Activated naive CD4-positive, alpha-beta T cell treated with anti-CD3 and anti-CD28 coated beads, Interleukin-2, amount 10 ng/mL, durations not matched to agents 7 days and 5 days (primary cell): ENCODE results near the gene FLACC1.

ENCODE experiments used
- CTCF ChIA-PET: fragments of 350-600 bp; sonication (Branson Sonifier 250); formaldehyde crosslinking; loops from one replicate; lab custom pipeline; 2021; ENCODE audit warnings: antibody characterized with exemption; lab: Charles Lee
- DNase-seq: peaks from one replicate; pipeline ENCODE4 v3.0.0-alpha.2; 2020
- H3K27ac Mint-ChIP-seq: one replicate; pipeline ENCODE4 v1.8.0; 2021; ENCODE audit warnings: mild to moderate bottlenecking, moderate library complexity, mixed read lengths
- H3K27me3 Mint-ChIP-seq: one replicate; pipeline ENCODE4 v1.8.0; 2021; ENCODE audit warnings: mild to moderate bottlenecking, mixed read lengths
- H3K36me3 Mint-ChIP-seq: one replicate; pipeline ENCODE4 v1.8.0; 2021; ENCODE audit warnings: mixed read lengths
- H3K4me1 Mint-ChIP-seq: one replicate; pipeline ENCODE4 v1.8.0; 2021; ENCODE audit warnings: mixed read lengths
- H3K4me3 Mint-ChIP-seq: one replicate; pipeline ENCODE4 v1.8.0; 2021; ENCODE audit warnings: mild to moderate bottlenecking, moderate library complexity, mixed read lengths
- H3K9me3 Mint-ChIP-seq: one replicate; pipeline ENCODE4 v1.8.0; 2021; ENCODE audit warnings: mixed read lengths

Gene FLACC1

DNA sequence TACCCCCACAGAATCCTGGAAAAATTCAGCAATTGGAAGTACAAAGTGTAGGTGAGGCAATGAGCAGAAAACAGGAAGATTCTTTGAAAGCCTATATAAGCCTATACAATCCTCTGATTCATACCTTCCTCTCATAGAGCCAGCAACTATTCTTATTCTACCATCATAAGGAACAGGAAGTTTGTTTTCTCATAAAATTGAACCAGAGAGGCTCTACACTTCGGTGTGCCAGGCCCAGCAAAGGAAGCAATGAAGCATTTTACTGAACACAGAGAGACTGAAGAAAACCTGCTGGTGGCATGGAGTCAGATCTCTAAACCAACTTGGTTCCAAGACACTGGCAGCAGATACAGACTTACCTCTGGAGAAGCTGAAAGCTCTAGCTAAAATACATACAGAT is 78.1 kb downstream of the FLACC1 start:
- peaks cover 61% of the 10 kb centered on the region for H3K36me3 Mint-ChIP-seq
- no peak for DNase-seq
- CTCF ChIA-PET, result interaction anchor here (1.4 kb wide), 1 partner anchor 85 kb away, joined by 5 read pairs; no protein-coding TSS in a partner anchor
- H3K4me1 Mint-ChIP-seq, result peaks cover 20% of the 10 kb centered on the region
- H3K27ac Mint-ChIP-seq, result peak overlapping the region; percentile 61
- H3K27me3 Mint-ChIP-seq, result no peaks in the 10 kb centered on the region
- no peak overlapping the region for H3K4me3 Mint-ChIP-seq
- H3K9me3 Mint-ChIP-seq, result no peaks in the 10 kb centered on the region

DNA sequence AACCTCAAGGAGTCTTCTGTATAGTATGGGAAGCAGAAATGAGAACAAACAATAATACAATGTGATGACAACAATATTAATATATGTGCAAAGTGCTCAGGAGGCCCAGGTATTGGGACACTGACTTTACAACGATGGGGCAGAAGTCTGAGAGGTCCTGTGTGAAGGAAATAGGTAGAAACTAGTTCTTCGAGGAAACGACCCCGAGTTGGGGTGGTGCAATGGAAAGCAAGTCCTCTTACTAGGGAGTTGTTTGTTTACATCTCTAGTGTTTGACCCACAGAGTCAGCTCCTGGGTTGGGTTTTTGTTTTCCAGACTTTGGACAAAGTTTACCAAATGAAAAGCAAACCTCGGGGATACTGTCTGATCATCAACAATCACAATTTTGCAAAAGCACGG is 80.6 kb downstream of the FLACC1 start:
- no peak overlapping the region for H3K4me3 Mint-ChIP-seq
- peaks cover 44% of the 10 kb centered on the region for H3K4me1 Mint-ChIP-seq
- no peak for DNase-seq
- H3K9me3 Mint-ChIP-seq, result no peaks in the 10 kb centered on the region
- CTCF ChIA-PET, result interaction anchor here (1.5 kb wide), 1 partner anchor 44 kb away, joined by 5 read pairs; no protein-coding TSS in a partner anchor
- H3K27ac Mint-ChIP-seq, result no peak overlapping the region
- peaks cover 80% of the 10 kb centered on the region for H3K36me3 Mint-ChIP-seq
- no peaks in the 10 kb centered on the region for H3K27me3 Mint-ChIP-seq

DNA sequence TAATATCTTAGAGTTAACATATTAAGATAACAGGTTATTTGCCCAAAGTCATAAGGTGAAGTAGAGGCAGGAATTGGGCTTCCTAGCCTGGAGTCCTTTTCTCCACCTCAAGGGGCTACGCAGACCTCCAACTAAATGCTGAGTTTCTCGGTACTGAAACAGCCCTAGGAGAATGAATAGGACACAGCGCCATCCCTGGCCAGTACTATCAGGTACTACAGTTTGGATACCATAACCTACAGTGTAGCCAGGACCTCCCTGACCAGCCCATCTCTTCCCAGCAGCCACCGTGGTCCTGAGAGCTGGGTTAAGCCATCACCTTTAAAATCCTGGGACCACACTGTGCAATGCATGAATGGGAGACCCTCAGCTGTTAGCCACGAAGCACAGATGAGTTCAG is 81.2 kb downstream of the FLACC1 start:
- Mint-ChIP-seq H3K27me3 (no peaks in the 10 kb centered on the region), H3K27ac (no peak overlapping the region), H3K4me3 (no peak overlapping the region), H3K36me3 (peaks cover 81% of the 10 kb centered on the region), H3K9me3 (no peaks in the 10 kb centered on the region), H3K4me1 (peaks cover 49% of the 10 kb centered on the region)
- CTCF ChIA-PET, result no interaction called here
- DNase-seq, result no peak

DNA sequence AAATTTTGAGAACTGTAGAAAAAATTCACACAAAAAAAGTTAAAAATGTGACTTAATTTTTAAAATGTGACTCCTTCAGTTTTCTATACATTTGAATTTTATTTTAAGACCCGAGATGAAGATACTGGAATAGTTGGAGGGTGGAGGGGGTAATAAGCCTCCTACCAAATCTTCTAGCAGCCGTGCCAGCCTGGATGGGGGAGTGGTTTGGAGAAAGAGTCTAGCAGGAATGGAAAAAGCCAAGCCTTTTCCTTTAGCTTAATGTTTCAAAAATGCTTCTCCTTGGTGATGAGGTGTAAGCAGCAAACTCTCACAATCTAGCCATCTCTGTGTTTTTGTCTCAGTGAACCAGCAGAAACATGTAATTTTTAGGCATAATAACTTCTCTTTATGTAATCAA is 82.1 kb downstream of the FLACC1 start:
- Mint-ChIP-seq H3K36me3 (peaks cover 81% of the 10 kb centered on the region), H3K27me3 (no peaks in the 10 kb centered on the region), H3K27ac (peak overlapping the region; percentile 7), H3K4me3 (no peak overlapping the region), H3K4me1 (peaks cover 49% of the 10 kb centered on the region), H3K9me3 (no peaks in the 10 kb centered on the region)
- CTCF ChIA-PET, result interaction anchor here (1.1 kb wide), 1 partner anchor 10 kb away, joined by 4 read pairs; no protein-coding TSS in a partner anchor
- no peak for DNase-seq

DNA sequence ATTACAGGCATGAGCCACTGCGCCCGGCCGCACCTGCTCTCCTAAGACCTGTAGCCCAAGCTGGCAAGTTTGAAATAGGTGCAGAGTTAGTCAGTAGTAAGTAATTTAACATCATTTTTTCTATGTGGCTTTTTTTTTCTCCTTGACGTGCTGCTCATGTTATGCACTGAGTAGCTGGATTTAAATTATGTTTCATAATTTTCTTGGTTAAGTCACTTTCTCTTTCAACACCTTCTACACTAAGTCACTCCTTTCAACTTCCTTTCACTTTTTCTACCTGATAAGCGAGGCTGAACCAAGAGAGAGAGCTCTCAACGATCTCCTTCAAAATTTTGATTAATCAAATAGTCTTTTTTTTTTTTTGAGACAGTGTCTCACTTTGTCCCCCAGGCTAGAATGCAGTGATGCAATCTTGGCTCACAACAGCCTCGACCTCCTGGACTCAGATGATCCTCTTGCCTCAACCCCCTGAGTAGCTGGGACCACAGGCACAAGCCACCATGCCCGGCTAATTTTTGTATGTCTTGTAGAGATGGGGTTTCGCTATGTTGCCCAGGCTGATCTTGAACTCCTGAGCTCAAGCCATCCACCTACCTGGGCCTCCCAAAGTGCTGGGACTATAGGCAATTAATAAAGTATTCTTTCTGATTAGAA is 83.7 kb downstream of the FLACC1 start:
- Mint-ChIP-seq H3K27me3 (no peaks in the 10 kb centered on the region), H3K27ac (peak overlapping the region; percentile 76), H3K36me3 (peaks cover 80% of the 10 kb centered on the region), H3K9me3 (no peaks in the 10 kb centered on the region), H3K4me3 (no peak overlapping the region), H3K4me1 (peaks cover 53% of the 10 kb centered on the region)
- CTCF ChIA-PET, result interaction anchor here (0.9 to 1.2 kb wide), 2 partner anchors 11 to 90 kb away, joined by 3 to 4 read pairs; no protein-coding TSS in a partner anchor
- no peak for DNase-seq

DNA sequence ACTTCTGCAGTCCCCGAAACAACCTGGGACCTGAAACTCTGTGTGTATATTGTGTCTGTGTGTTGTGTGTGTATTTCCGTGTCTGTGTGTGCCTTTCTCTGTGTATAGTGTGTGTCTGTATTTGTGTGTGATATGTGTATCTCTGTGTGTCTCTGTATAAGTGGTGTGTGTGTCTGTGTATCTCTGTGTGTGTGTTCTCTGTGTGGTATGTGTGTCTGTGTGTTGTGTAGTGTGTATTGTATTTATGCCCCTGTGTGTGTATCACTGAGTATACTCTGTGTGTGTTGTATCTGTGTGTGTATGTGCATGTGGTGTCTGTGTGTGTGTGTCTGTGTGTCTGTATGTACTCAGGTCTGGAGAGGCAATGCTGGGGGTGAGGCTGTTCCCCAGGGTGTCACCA is 85.2 kb downstream of the FLACC1 start:
- Mint-ChIP-seq H3K27me3 (no peaks in the 10 kb centered on the region), H3K4me1 (peaks cover 63% of the 10 kb centered on the region), H3K27ac (peak overlapping the region; percentile 3), H3K36me3 (peaks cover 82% of the 10 kb centered on the region), H3K9me3 (no peaks in the 10 kb centered on the region), H3K4me3 (no peak overlapping the region)
- CTCF ChIA-PET, result no interaction called here
- DNase-seq, result no peak

DNA sequence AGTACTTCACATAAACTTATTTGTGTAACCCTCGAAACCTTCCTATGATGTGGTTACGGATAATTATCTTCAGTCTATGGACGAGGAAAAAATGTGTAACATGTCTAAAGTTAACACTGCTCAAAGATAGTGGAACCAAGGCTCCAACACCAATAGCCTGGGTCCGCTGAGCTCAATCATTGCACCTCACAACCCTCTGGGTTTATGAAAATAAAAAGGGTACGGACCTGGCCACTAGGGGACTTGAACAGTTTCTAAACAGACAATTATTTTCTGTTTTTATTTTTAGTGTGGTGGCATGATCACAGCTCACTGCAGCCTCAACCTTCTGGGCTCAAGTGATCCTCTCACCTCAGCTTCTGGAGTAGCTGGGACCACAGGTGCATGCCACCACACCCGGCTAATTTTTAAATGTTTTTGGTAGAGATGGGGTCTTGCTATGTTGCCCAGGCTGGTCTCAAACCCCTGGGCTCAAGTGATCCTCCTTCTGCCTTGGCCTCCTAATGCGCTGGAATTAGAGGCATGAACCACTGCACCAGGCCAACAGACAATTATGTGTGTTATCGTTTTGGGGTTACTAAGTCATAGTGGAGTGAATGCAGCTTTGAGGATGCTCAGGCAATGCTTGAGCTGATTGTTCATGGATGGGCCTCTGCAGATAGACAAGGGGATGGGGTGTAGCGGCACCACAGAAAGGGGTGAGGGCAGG is 86.7 kb downstream of the FLACC1 start:
- Mint-ChIP-seq H3K27ac (peak overlapping the region; percentile 37), H3K36me3 (peaks cover 84% of the 10 kb centered on the region), H3K4me1 (peaks cover 77% of the 10 kb centered on the region), H3K27me3 (no peaks in the 10 kb centered on the region), H3K9me3 (no peaks in the 10 kb centered on the region), H3K4me3 (no peak overlapping the region)
- no peak for DNase-seq
- CTCF ChIA-PET, result interaction anchor here (1.2 kb wide), 1 partner anchor 10 kb away, joined by 3 read pairs; the partner anchor contains the start of gene CASP8

DNA sequence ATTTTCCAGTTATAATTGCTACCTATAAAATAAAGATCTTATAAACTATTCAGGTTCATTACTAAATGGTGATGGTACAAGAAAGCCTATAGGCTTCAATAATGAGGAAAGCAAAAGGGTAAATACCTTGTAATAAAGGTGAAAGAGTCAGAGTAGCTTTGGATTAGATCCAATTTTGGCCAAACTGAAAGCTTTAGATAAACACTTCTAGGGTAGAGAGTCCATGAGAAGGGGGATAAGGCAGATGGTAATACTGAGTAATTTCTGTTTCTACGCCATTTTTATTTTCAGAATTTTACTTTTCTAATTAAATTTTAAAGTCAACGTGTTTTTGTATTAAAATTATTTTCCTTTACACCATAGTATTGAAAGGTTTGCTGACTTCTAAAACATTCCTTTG is 87.4 kb downstream of the FLACC1 start:
- peaks cover 79% of the 10 kb centered on the region for H3K4me1 Mint-ChIP-seq
- no peaks in the 10 kb centered on the region for H3K27me3 Mint-ChIP-seq
- DNase-seq, result no peak
- H3K36me3 Mint-ChIP-seq, result peaks cover 81% of the 10 kb centered on the region
- H3K27ac Mint-ChIP-seq, result no peak overlapping the region
- H3K9me3 Mint-ChIP-seq, result no peaks in the 10 kb centered on the region
- no peak overlapping the region for H3K4me3 Mint-ChIP-seq
- CTCF ChIA-PET, result interaction anchor here (1.2 kb wide), 2 partner anchors 10 to 94 kb away, joined by 3 to 6 read pairs; partner anchors contain the start of gene CASP8

DNA sequence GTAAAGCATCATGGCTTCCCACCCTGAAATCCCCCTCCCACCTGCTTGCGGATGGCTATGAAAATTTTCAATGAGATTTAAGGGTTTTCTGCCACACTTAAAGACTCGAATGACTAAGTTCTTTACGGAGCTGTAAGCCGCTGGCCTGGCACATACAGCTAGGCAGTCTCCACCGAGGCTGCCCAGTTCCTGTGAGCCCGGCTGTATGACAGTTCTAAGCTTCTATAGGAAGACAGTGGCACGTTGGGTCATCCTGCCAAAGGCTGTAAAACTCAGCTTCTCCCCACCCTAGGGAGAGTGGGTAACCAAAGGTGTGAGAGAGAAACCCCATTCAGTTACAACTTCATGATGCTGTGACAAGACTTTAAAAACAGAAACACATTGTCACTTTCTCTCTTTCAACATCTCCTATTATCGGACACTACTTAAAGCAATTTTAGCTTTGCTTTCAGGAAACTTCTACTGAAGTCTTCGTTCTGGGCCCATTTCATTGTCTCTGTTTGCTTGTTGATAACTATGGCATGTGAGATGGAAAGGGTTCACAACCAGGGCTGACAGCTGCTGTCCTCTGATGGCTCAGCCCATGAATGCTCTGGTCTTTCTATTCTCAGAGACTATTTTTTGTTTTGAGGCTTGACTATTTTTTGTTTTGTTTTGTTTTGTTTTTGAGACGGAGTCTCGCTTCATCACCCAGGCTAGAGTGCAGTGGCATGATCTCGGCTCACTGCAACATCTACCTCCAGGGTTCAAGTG is 89.7 kb downstream of the FLACC1 start:
- no peak for DNase-seq
- H3K27ac Mint-ChIP-seq, result no peak overlapping the region
- H3K27me3 Mint-ChIP-seq, result no peaks in the 10 kb centered on the region
- H3K4me1 Mint-ChIP-seq, result peaks cover 84% of the 10 kb centered on the region
- H3K4me3 Mint-ChIP-seq, result no peak overlapping the region
- H3K9me3 Mint-ChIP-seq, result no peaks in the 10 kb centered on the region
- CTCF ChIA-PET, result interaction anchor here (1.0 to 1.9 kb wide), 3 partner anchors 12 to 97 kb away, joined by 3 to 6 read pairs (median 3); no protein-coding TSS in a partner anchor
- H3K36me3 Mint-ChIP-seq, result peaks cover 71% of the 10 kb centered on the region

DNA sequence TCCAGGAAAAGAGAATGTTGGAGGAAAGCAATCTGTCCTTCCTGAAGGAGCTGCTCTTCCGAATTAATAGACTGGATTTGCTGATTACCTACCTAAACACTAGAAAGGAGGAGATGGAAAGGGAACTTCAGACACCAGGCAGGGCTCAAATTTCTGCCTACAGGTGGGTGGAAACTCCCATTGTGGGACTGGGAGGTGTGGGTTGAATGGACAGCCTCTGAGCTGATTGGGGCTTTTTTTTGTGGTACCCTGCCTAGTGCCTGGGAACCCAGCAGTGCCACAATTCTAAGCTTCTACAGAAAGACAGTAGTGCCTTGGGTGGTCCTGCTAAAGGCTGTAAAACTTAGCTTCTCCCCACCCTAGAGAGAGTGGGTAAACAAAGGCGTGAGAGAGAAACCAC is 90.5 kb downstream of the FLACC1 start:
- CTCF ChIA-PET, result interaction anchor here (1.0 to 1.9 kb wide), 3 partner anchors 11 to 98 kb away, joined by 3 to 6 read pairs (median 3); no protein-coding TSS in a partner anchor
- peaks cover 80% of the 10 kb centered on the region for H3K4me1 Mint-ChIP-seq
- peaks cover 70% of the 10 kb centered on the region for H3K36me3 Mint-ChIP-seq
- no peaks in the 10 kb centered on the region for H3K9me3 Mint-ChIP-seq
- no peak overlapping the region for H3K27ac Mint-ChIP-seq
- no peak overlapping the region for H3K4me3 Mint-ChIP-seq
- no peak for DNase-seq
- no peaks in the 10 kb centered on the region for H3K27me3 Mint-ChIP-seq

DNA sequence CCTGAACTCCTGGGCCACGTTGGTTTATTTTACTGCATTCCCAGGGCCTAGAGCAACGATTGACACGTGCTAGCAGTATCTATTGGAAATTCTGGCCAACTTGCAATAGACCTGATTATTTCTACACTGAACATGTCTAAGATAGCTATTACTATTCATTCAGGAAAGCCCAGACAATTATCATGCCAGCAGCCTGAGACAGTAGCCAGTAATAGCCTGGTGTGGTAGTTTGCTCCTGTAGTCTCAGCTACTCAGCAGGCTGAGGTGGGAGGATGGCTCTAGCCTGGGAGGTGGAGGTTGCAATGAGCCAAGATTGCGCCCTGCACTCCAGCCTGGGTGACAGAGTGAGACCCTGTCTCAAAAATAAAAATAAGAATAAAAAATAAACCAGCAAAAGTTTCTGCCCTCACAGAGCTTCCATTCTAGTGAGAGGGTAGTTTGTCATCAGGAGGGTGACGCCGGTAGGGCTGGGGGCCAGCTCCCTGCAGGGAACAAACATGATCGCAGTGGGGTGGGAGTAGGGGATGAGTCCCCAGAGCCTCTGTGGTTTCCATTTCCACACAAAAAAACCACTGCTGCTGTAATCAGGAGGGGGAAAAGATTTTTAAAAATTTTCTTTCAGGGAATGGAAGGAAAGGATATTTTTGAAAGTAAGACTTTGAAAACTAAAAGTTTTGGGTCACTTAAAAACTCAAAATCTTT is 92.5 kb downstream of the FLACC1 start:
- Mint-ChIP-seq H3K36me3 (peaks cover 60% of the 10 kb centered on the region), H3K4me1 (peaks cover 76% of the 10 kb centered on the region), H3K4me3 (peak overlapping the region; percentile 82), H3K27me3 (no peaks in the 10 kb centered on the region), H3K27ac (peak overlapping the region; percentile 91), H3K9me3 (no peaks in the 10 kb centered on the region)
- CTCF ChIA-PET, result interaction anchor here (0.8 to 7.5 kb wide), 6 partner anchors 10 to 99 kb away, joined by 3 to 57 read pairs (median 4); no protein-coding TSS in a partner anchor
- DNase-seq, result no peak

DNA sequence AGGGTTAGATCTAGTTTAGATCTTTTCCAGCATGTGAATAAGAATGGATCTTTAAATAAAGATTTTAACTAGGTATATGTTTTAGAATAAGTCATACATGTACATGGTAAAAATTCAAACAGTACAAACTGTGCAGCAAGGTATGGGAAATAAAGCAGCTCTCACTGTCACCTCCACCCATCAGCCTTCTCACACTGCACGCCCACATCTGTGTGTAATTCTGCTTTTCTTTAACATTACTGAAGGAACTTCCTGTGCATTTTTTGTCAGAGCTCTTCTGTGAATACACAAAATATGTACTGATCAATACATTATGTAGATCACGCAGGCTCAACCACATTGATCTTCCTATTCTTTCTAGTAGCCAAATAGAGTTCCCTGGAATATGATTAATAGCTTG is 93.4 kb downstream of the FLACC1 start:
- H3K27me3 Mint-ChIP-seq, result no peaks in the 10 kb centered on the region
- CTCF ChIA-PET, result interaction anchor here (0.8 to 7.5 kb wide), 5 partner anchors 9 to 100 kb away, joined by 3 to 57 read pairs (median 4); no protein-coding TSS in a partner anchor
- peak overlapping the region; percentile 91 for H3K27ac Mint-ChIP-seq
- peaks cover 52% of the 10 kb centered on the region for H3K36me3 Mint-ChIP-seq
- peak; percentile 36 for DNase-seq
- H3K4me3 Mint-ChIP-seq, result peak overlapping the region; percentile 82
- no peaks in the 10 kb centered on the region for H3K9me3 Mint-ChIP-seq
- peaks cover 76% of the 10 kb centered on the region for H3K4me1 Mint-ChIP-seq

DNA sequence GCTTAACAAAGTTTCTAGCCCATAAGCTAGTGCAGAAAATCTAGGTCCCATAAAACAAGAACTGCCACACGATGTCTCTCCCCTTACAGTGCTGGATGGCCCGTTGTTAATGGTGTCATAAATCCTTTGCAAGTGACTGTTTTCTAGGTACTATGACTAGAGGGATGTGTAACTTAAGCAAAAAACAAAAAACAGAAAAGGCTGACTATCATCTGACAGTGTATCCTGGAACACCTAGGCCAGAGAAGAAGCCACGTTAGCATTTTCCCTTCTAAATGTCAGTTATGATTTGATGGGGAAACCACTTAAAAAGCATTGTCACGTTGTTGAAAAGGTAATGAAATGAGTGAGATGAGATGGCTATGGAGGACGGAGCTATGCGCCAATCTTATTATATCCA is 94.4 kb downstream of the FLACC1 start:
- Mint-ChIP-seq H3K9me3 (no peaks in the 10 kb centered on the region), H3K4me1 (peaks cover 80% of the 10 kb centered on the region), H3K27ac (peak overlapping the region; percentile 91), H3K36me3 (peaks cover 46% of the 10 kb centered on the region), H3K27me3 (no peaks in the 10 kb centered on the region), H3K4me3 (peak overlapping the region; percentile 82)
- CTCF ChIA-PET, result interaction anchor here (0.8 to 7.5 kb wide), 8 partner anchors 10 to 373 kb away, joined by 3 to 57 read pairs (median 4); partner anchors contain the start of gene CASP10
- DNase-seq, result peak; percentile 31
